Nephron progenitor cell (in vitro differentiated cells): ENCODE results near the gene HOOK2.
A peak's percentile ranks its signal among the peaks of the same experiment; 100 is the strongest.

ENCODE experiments used
- DNase-seq: peaks from one replicate; pipeline ENCODE4 v3.0.0; 2021
- H3K27ac Mint-ChIP-seq: 2 replicates; pipeline ENCODE4 v1.8.0; 2021; ENCODE audit warnings: mild to moderate bottlenecking, moderate library complexity, mixed read lengths
- H3K27me3 Mint-ChIP-seq: 2 replicates; pipeline ENCODE4 v1.8.0; 2021; ENCODE audit warnings: mild to moderate bottlenecking, low read depth, mixed read lengths; ENCODE audit not compliant: poor library complexity
- H3K36me3 Mint-ChIP-seq: 2 replicates; pipeline ENCODE4 v1.8.0; 2021; ENCODE audit warnings: low read depth, mixed read lengths
- H3K4me1 Mint-ChIP-seq: 2 replicates; pipeline ENCODE4 v1.8.0; 2021; ENCODE audit warnings: mixed read lengths
- H3K4me3 Mint-ChIP-seq: 2 replicates; pipeline ENCODE4 v1.8.0; 2021; ENCODE audit warnings: mild to moderate bottlenecking, moderate library complexity, mixed read lengths
- H3K9me3 Mint-ChIP-seq: 2 replicates; pipeline ENCODE4 v1.8.0; 2021; ENCODE audit warnings: mild to moderate bottlenecking, moderate library complexity, mixed read lengths
- TF ChIP-seq, protein P1 (sequence below): fragments of 200-600 bp; sonication (generic); IDR thresholded peaks from 2 replicates; pipeline ENCODE4 v1.5.0; 2021; ENCODE audit warnings: antibody characterized with exemption

Gene HOOK2

DNA sequence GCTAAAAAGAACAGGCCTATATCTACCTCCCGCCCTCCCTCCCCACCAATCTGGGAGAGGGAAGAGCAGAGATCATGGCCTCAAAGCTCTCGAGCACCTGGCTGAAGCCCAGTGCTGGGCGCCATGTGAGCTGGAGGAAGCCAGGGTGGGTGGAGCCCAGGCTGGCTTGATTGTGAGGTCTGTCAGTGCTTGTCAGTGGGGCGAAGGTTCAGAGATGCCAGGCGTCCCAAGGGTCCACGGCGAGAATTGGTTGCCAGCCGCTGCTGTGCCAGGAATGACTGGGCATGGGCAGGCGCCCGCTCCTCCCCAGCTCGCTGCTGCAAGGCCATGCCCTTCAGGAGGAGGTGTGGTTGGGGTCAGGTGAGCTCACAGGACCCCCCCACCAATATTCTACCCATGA, 12.3 kb downstream of the HOOK2 start:
- DNase-seq = no peak
- peaks cover 14% of the 10 kb centered on the region for H3K9me3 Mint-ChIP-seq
- peaks cover 14% of the 10 kb centered on the region for H3K27me3 Mint-ChIP-seq
- TF ChIP-seq, protein P1, sequence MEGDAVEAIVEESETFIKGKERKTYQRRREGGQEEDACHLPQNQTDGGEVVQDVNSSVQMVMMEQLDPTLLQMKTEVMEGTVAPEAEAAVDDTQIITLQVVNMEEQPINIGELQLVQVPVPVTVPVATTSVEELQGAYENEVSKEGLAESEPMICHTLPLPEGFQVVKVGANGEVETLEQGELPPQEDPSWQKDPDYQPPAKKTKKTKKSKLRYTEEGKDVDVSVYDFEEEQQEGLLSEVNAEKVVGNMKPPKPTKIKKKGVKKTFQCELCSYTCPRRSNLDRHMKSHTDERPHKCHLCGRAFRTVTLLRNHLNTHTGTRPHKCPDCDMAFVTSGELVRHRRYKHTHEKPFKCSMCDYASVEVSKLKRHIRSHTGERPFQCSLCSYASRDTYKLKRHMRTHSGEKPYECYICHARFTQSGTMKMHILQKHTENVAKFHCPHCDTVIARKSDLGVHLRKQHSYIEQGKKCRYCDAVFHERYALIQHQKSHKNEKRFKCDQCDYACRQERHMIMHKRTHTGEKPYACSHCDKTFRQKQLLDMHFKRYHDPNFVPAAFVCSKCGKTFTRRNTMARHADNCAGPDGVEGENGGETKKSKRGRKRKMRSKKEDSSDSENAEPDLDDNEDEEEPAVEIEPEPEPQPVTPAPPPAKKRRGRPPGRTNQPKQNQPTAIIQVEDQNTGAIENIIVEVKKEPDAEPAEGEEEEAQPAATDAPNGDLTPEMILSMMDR = no peak
- H3K4me3 Mint-ChIP-seq = no peak overlapping the region
- H3K36me3 Mint-ChIP-seq = peaks cover 39% of the 10 kb centered on the region
- H3K27ac Mint-ChIP-seq = no peak overlapping the region
- H3K4me1 Mint-ChIP-seq = peaks cover 4% of the 10 kb centered on the region

DNA sequence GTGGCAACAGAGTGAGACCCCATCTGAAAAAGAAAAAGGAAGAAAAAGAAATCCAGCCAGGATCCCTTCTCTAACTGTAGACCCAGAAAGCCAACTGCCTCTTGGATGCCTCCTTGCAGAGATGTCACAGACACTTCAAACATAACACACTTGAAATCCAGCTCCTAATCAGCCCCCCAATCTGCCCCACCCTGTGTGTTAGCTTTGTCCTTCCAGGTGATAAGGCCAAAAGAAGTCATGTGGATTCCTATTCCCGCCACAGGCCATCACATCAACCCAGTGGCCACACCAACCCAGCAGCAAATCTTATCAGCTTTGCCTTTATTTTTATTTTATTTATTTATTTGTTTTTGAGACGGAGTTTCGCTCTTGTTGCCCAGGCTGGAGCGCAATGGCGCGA, 15.7 kb downstream of the HOOK2 start:
- Mint-ChIP-seq H3K36me3 (peaks cover 32% of the 10 kb centered on the region), H3K4me1 (peaks cover 5% of the 10 kb centered on the region), H3K9me3 (peaks cover 14% of the 10 kb centered on the region), H3K27ac (no peak overlapping the region), H3K27me3 (peaks cover 22% of the 10 kb centered on the region), H3K4me3 (no peak overlapping the region)
- no peak for DNase-seq
- TF ChIP-seq, protein P1 = no peak

DNA sequence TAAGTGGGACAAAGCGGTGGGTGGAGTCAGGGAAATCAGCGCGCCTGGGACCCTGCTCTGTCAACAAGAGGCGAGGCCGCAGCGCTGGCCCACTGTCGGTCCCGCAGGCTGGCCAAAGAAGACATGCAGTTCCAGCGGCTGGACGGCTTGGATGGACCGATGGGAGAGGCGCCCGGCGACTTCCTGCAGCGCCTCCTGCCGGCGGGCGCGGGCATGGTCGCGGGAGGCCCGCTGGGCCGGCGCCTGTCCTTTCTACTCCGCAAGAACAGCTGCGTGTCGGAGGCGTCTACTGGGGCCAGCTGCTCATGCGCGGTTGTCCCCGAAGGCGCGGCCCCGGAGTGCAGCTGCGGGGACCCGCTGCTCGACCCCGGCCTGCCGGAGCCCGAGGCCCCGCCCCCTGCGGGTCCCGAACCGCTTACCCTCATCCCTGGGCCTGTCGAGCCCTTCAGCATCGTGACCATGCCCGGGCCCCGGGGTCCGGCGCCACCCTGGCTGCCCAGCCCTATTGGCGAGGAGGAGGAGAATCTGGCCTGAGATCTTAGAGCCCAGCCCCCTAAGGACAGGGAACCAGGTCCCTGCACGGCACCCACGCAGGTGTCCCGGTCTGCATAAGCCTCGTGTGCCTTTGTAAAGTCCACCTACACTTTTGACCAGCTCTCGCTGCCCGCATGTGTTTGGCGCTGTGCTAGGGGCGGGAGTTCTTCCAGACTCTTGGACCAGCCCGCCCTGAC, 17.6 kb downstream of the HOOK2 start:
- peak; percentile 87 for DNase-seq
- peaks cover 5% of the 10 kb centered on the region for H3K4me1 Mint-ChIP-seq
- H3K4me3 Mint-ChIP-seq = peak overlapping the region; percentile 71
- no peak overlapping the region for H3K27ac Mint-ChIP-seq
- TF ChIP-seq, protein P1 = peak; percentile 92
- peaks cover 14% of the 10 kb centered on the region for H3K9me3 Mint-ChIP-seq
- H3K27me3 Mint-ChIP-seq = peaks cover 38% of the 10 kb centered on the region
- H3K36me3 Mint-ChIP-seq = peaks cover 17% of the 10 kb centered on the region

DNA sequence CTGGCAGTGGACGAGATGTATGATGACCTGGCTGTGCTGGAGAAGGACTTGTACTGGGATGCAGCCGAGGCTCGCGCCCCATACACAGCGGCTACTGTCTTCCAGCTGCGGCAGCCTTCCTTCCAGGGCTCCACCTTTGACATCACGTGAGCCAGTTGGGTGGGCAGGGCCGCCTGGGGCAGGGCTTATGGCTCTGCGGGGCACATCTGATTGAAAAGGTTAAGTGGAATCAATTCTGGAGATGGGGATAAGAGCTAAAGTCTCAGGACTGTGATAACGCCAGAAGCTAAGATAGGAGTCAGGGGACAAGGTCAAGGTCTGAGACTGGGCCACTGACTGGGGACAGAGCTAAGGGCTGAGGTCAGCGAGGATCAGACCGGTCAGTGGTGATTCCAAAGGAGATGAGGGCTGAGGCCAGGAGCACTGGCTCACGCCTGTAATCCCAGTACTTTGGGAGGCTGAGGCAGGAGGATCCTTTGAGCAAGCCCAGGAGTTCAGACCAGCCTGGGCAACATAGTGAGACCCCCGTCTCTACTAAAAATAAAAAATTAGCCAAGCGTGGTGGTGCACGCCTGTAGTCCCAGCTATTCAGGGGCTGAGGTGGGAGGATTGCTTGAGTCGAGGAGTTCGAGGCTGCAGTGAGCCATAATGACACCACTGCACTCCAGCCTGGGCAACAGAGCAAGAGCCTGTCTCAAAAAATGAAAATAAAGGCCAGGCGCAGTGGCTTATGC, 19.0 kb downstream of the HOOK2 start:
- TF ChIP-seq, protein P1 = no peak
- H3K27me3 Mint-ChIP-seq = peaks cover 52% of the 10 kb centered on the region
- no peak for DNase-seq
- no peak overlapping the region for H3K27ac Mint-ChIP-seq
- H3K36me3 Mint-ChIP-seq = peaks cover 5% of the 10 kb centered on the region
- no peak overlapping the region for H3K4me3 Mint-ChIP-seq
- H3K4me1 Mint-ChIP-seq = peaks cover 5% of the 10 kb centered on the region
- peaks cover 7% of the 10 kb centered on the region for H3K9me3 Mint-ChIP-seq

DNA sequence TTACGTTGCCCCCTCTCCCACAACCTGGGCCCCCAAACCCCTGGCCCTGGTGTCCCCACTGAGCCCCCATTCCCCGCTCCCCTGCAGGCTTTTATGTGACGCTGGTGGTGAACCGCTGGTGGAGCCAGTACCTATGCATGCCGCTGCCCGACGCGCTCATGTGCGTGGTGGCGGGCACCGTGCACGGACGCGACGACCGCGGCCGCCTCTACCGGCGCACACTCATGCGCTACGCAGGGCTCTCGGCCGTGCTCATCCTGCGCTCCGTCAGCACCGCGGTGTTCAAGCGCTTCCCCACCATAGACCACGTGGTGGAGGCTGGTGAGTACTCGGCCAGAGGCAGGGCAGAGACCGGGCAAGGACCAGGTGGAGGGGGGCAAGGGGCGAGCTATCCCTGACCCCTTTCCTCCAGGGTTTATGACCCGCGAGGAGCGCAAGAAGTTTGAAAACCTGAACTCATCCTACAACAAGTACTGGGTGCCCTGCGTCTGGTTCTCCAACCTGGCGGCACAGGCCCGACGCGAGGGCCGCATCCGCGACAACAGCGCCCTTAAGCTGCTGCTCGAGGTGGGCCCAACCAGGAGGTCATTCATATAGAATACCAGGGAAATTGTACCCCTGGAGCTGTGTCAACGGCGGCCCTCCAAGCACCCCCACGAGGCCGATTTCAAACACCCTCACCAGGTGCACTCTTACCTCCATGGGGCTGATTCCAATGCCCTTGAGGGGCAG, 20.7 kb downstream of the HOOK2 start:
- no peak for DNase-seq
- Mint-ChIP-seq H3K27ac (no peak overlapping the region), H3K27me3 (peaks cover 69% of the 10 kb centered on the region), H3K4me1 (peaks cover 8% of the 10 kb centered on the region), H3K36me3 (no peaks in the 10 kb centered on the region), H3K9me3 (no peaks in the 10 kb centered on the region), H3K4me3 (no peak overlapping the region)
- TF ChIP-seq, protein P1 = no peak
